Measurements from ENCODE around the gene THOC2.
"Not testable (repeated sequence)": the region's sequence is repeated elsewhere in the genome, so short reads cannot be mapped to it uniquely, and the experiment has no call there.

The THOC2 gene

GRCh38 chrX:123735137-123735536, 2.3 kb upstream of the THOC2 start:
- not testable (repeated sequence) for DNase-seq (ENCODE audit: low spot score)

GRCh38 chrX:123734079-123734478, 1.2 kb upstream of the THOC2 start:
- DNase-seq (ENCODE audit: low spot score) = not testable (repeated sequence)

- no peak for DNase-seq (ENCODE audit: low spot score)
Observed at GRCh38 chrX:123731987-123732669, 724 bp downstream of the THOC2 start.

- DNase-seq (ENCODE audit: low spot score) = no peak
Observed at GRCh38 chrX:123731258-123731986, 1.4 kb downstream of the THOC2 start.

GRCh38 chrX:123728554-123728953, 4.3 kb downstream of the THOC2 start:
- DNase-seq (ENCODE audit: low spot score) = no peak

- DNase-seq (ENCODE audit: low spot score) = no peak
Observed at GRCh38 chrX:123728016-123728415, 4.8 kb downstream of the THOC2 start.

GRCh38 chrX:123722193-123722592, 10.7 kb downstream of the THOC2 start:
- not testable (repeated sequence) for DNase-seq (ENCODE audit: low spot score)

- no peak for DNase-seq (ENCODE audit: low spot score)
Observed at GRCh38 chrX:123720486-123720885, 12.4 kb downstream of the THOC2 start.

- DNase-seq (ENCODE audit: low spot score) = no peak
Observed at GRCh38 chrX:123713841-123714240, 19.0 kb downstream of the THOC2 start.

- DNase-seq (ENCODE audit: low spot score) = no peak
Observed at GRCh38 chrX:123713434-123713833, 19.4 kb downstream of the THOC2 start.

- not testable (repeated sequence) for DNase-seq (ENCODE audit: low spot score)
Observed at GRCh38 chrX:123711201-123711600, 21.7 kb downstream of the THOC2 start.

- no peak for DNase-seq (ENCODE audit: low spot score)
Observed at GRCh38 chrX:123704781-123705180, 28.1 kb downstream of the THOC2 start.

GRCh38 chrX:123698979-123699520, 33.8 kb downstream of the THOC2 start:
- no peak for DNase-seq (ENCODE audit: low spot score)

- DNase-seq (ENCODE audit: low spot score) = no peak
Observed at GRCh38 chrX:123696334-123696733, 36.5 kb downstream of the THOC2 start.

GRCh38 chrX:123695242-123695641, 37.6 kb downstream of the THOC2 start:
- no peak for DNase-seq (ENCODE audit: low spot score)

- no peak for DNase-seq (ENCODE audit: low spot score)
Observed at GRCh38 chrX:123691776-123692175, 41.1 kb downstream of the THOC2 start.

GRCh38 chrX:123688524-123688923, 44.3 kb downstream of the THOC2 start:
- no peak for DNase-seq (ENCODE audit: low spot score)

- DNase-seq (ENCODE audit: low spot score) = no peak
Observed at GRCh38 chrX:123685232-123685631, 47.6 kb downstream of the THOC2 start.

- DNase-seq (ENCODE audit: low spot score) = no peak
Observed at GRCh38 chrX:123682186-123682585, 50.7 kb downstream of the THOC2 start.

GRCh38 chrX:123679733-123680460, 53.0 kb downstream of the THOC2 start:
- not testable (repeated sequence) for DNase-seq (ENCODE audit: low spot score)

- no peak for DNase-seq (ENCODE audit: low spot score)
Observed at GRCh38 chrX:123675154-123675553, 57.7 kb downstream of the THOC2 start.

GRCh38 chrX:123673813-123674212, 59.0 kb downstream of the THOC2 start:
- no peak for DNase-seq (ENCODE audit: low spot score)
